Osteocyte (in vitro differentiated cells): Measurements from ENCODE around the gene ACOX2. TPM values are rescaled to one million over a fixed set of nuclear protein-coding genes. Genes with fewer than 3 reads are reported as not detected.
A peak's percentile ranks its signal among the peaks of the same experiment; 100 is the strongest.

Experiments used
- DNase-seq: peaks from one replicate; pipeline ENCODE4 v3.0.0; 2021; ENCODE audit warnings: mixed read lengths; ENCODE audit not compliant: unreplicated experiment; ENCODE audit errors: extremely low spot score
- H3K27ac Mint-ChIP-seq: one replicate; pipeline ENCODE4 v1.8.0; 2021; ENCODE audit warnings: mild to moderate bottlenecking, mixed read lengths; ENCODE audit not compliant: unreplicated experiment
- H3K27me3 Mint-ChIP-seq: one replicate; pipeline ENCODE4 v1.8.0; 2021; ENCODE audit warnings: mixed read lengths; ENCODE audit not compliant: unreplicated experiment
- H3K36me3 Mint-ChIP-seq: one replicate; pipeline ENCODE4 v1.8.0; 2021; ENCODE audit warnings: mixed read lengths; ENCODE audit not compliant: unreplicated experiment
- H3K4me1 Mint-ChIP-seq: one replicate; pipeline ENCODE4 v1.8.0; 2021; ENCODE audit warnings: mixed read lengths; ENCODE audit not compliant: unreplicated experiment
- H3K4me3 Mint-ChIP-seq: one replicate; pipeline ENCODE4 v1.8.0; 2021; ENCODE audit warnings: mild to moderate bottlenecking, moderate library complexity, mixed read lengths; ENCODE audit not compliant: unreplicated experiment
- H3K9me3 Mint-ChIP-seq: one replicate; pipeline ENCODE4 v1.8.0; 2021; ENCODE audit warnings: mixed read lengths; ENCODE audit not compliant: unreplicated experiment
- total RNA-seq: library from RNA; stranded (reverse); gene quantifications from 2 replicates; pipeline ENCODE4 v1.2.1, GENCODE V29; 2021
- TF ChIP-seq, protein P1 (sequence below): fragments of 200-600 bp; sonication (generic); IDR thresholded peaks from 2 replicates; pipeline ENCODE4 v1.5.0; 2021; ENCODE audit warnings: antibody characterized with exemption, mild to moderate bottlenecking, moderate library complexity

The ACOX2 gene
- total RNA-seq, 1 donor from 2014 or later, result 0.51 TPM

DNA sequence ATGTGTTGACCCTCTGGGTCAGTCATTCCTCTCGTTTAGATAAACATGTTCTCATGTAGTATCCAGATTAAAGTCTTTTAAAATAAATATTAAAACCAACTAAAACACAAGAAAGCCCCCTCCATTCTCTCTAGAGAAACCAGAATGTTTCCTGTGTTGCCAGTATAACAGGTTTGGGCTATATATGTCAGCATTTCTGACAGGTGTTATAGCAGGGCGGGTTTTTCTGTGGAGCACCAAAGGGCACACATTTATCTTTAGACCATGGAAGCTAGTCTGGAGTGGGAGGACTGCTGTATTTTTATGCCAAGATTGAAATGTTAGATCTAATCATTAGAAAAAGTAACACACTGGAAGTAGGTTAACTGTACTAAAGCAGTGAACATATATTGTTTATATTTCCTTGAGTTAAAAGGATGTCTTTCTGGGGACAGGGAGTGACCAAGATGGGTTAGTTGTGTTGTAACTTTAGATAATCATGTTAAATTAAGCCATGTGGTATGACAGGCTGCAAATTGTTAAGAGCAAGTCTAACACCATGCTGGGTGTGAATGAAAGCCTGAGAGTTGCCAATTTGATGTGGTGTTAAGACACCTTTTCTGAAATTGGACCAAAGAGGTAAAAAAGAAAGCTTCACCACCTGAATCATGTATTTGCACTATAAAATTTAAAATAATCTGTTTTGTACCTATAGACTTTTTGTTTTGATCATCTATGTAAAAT is 29.5 kb downstream of the ACOX2 start:
- Mint-ChIP-seq H3K4me1 (peaks cover 7% of the 10 kb centered on the region), H3K27me3 (no peaks in the 10 kb centered on the region), H3K9me3 (no peaks in the 10 kb centered on the region), H3K27ac (no peak overlapping the region), H3K4me3 (no peak overlapping the region), H3K36me3 (peaks cover 6% of the 10 kb centered on the region)
- TF ChIP-seq, protein P1, sequence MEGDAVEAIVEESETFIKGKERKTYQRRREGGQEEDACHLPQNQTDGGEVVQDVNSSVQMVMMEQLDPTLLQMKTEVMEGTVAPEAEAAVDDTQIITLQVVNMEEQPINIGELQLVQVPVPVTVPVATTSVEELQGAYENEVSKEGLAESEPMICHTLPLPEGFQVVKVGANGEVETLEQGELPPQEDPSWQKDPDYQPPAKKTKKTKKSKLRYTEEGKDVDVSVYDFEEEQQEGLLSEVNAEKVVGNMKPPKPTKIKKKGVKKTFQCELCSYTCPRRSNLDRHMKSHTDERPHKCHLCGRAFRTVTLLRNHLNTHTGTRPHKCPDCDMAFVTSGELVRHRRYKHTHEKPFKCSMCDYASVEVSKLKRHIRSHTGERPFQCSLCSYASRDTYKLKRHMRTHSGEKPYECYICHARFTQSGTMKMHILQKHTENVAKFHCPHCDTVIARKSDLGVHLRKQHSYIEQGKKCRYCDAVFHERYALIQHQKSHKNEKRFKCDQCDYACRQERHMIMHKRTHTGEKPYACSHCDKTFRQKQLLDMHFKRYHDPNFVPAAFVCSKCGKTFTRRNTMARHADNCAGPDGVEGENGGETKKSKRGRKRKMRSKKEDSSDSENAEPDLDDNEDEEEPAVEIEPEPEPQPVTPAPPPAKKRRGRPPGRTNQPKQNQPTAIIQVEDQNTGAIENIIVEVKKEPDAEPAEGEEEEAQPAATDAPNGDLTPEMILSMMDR, result no peak
- DNase-seq, result no peak

DNA sequence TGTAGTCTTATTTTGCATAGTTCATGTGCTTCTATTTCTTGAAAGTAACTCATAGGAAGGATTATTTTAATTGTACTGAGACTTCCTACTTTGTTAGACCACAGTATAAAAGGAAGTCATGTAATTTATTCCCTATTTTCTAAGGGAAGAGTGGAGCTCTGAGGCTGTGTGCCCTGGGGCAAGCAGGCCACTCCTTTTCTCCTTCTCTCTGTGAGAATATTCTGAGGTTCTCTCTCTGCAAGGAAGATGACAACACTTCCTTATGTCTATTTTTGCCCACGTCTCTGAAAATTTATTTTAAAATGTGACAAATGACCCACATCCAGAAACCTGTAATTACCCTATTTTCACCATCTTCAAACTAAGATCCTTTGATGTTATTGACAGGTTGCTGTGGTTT is 34.1 kb downstream of the ACOX2 start:
- no peak for DNase-seq
- TF ChIP-seq, protein P1, result no peak
- no peak overlapping the region for H3K27ac Mint-ChIP-seq

DNA sequence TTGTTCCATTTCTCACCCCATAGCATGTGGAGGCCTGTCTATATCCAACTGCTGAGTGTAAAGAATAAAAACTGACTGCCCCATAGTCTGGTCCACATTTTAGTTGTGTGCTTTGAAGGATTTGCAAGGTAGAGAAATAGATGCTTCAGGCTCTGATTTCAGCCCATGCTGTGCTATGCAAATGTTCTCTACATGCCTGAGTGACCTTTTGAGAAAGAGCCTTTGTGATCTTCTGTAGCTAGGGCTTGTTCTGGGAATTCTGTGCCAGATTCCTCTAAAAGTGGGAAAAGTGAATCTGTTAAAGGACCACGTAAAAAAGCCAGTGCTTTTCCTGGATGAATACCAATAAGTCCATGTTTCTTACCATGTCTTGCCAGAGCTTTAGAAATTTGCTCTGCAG is 39.9 kb downstream of the ACOX2 start:
- peak overlapping the region; percentile 29 for H3K27ac Mint-ChIP-seq
- TF ChIP-seq, protein P1, result no peak
- H3K9me3 Mint-ChIP-seq, result no peaks in the 10 kb centered on the region
- H3K4me1 Mint-ChIP-seq, result peaks cover 58% of the 10 kb centered on the region
- DNase-seq, result no peak
- H3K27me3 Mint-ChIP-seq, result no peaks in the 10 kb centered on the region
- no peak overlapping the region for H3K4me3 Mint-ChIP-seq
- H3K36me3 Mint-ChIP-seq, result peaks cover 15% of the 10 kb centered on the region

More for the DNA sequence above, 34.1 kb downstream of the ACOX2 start:
- peaks cover 13% of the 10 kb centered on the region for H3K4me1 Mint-ChIP-seq
- no peaks in the 10 kb centered on the region for H3K27me3 Mint-ChIP-seq
- H3K4me3 Mint-ChIP-seq, result no peak overlapping the region
- H3K9me3 Mint-ChIP-seq, result no peaks in the 10 kb centered on the region
- peaks cover 18% of the 10 kb centered on the region for H3K36me3 Mint-ChIP-seq

DNA sequence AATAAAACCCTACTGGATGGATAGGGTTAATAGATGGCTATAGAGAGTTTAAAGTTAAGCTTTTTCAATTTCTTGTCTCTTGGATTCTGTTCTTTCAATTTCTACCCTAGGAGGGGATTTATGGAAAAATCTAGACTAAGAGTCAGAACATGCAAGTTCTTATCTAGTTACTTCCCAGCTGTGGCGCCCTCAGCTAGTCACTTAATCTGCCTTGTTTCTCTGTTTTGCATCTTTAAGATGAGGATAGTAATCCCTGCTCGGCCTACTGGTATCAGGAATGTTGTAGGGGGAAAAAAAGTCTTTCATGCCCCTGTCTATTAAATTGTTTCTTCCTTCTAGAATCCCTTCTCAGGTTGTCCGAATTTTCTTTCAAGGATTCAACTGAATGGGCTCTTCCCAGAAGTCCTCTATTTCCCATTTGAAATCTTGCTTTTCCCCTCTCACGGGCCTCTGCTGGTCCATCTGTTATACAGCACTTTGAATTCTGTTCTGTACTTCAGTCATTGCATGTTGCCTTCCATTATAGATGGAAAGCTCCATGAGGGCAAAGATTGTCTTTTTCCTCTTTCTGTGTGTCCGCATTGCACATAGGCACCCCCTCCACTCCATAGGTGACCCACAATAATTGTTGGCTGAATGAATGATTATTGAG is 40.7 kb downstream of the ACOX2 start:
- Mint-ChIP-seq H3K9me3 (no peaks in the 10 kb centered on the region), H3K4me1 (peaks cover 61% of the 10 kb centered on the region), H3K36me3 (peaks cover 10% of the 10 kb centered on the region), H3K27me3 (no peaks in the 10 kb centered on the region), H3K4me3 (no peak overlapping the region), H3K27ac (no peak overlapping the region)
- TF ChIP-seq, protein P1, result no peak
- DNase-seq, result no peak

DNA sequence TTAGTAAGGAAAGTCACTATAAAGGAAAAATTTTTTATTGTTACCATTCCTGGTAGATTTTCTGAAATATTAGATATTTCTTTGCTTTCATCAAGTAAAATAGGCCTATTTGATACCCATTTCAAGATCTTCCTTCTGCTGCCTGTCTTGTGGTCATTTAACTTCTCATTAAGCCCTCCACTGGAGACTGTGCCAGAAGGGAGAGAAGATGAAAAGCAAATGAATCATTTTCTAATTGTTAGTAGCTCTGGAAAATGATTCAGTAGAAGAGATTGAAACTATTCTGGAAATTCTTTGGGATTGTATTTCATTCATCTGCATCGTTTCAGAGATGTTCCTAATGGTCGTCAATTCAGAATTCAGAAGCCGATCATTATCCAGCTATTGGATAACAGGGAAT is 41.9 kb downstream of the ACOX2 start:
- Mint-ChIP-seq H3K4me1 (peaks cover 67% of the 10 kb centered on the region), H3K36me3 (peaks cover 2% of the 10 kb centered on the region), H3K27me3 (no peaks in the 10 kb centered on the region), H3K27ac (no peak overlapping the region), H3K9me3 (no peaks in the 10 kb centered on the region), H3K4me3 (no peak overlapping the region)
- TF ChIP-seq, protein P1, result no peak
- DNase-seq, result no peak
